ENCODE results near the gene ARHGEF11.
"Not testable (repeated sequence)": the region's sequence is repeated elsewhere in the genome, so short reads cannot be mapped to it uniquely, and the experiment has no call there.

ARHGEF11 gene

GRCh38 chr1:156926695-156927094 lies 118.8 kb downstream of the ARHGEF11 start:
- DNase-seq, result not testable (repeated sequence)

GRCh38 chr1:156926175-156926574 lies 119.4 kb downstream of the ARHGEF11 start:
- DNase-seq, result peak; percentile 27

GRCh38 chr1:156925154-156926010 lies 120.2 kb downstream of the ARHGEF11 start:
- no peak for DNase-seq

GRCh38 chr1:156924478-156925153 lies 120.9 kb downstream of the ARHGEF11 start:
- no peak for DNase-seq

- no peak for DNase-seq
Observed at GRCh38 chr1:156923670-156924477, 121.7 kb downstream of the ARHGEF11 start.

- no peak for DNase-seq
Observed at GRCh38 chr1:156922986-156923669, 122.4 kb downstream of the ARHGEF11 start.

- no peak for DNase-seq
Observed at GRCh38 chr1:156921053-156921529, 124.5 kb downstream of the ARHGEF11 start.

- peak; percentile 63 for DNase-seq
Observed at GRCh38 chr1:156920233-156921052, 125.1 kb downstream of the ARHGEF11 start, which contains the start of gene LRRC71. Gene LRRC71, plus strand, starts transcription at chr1:156920632. Its CDS starts 172 bp downstream, at chr1:156920804.

- DNase-seq, result no peak
Observed at GRCh38 chr1:156914440-156914856, 131.1 kb downstream of the ARHGEF11 start.

GRCh38 chr1:156913809-156914387 lies 131.6 kb downstream of the ARHGEF11 start:
- no peak for DNase-seq

GRCh38 chr1:156912861-156913808 lies 132.4 kb downstream of the ARHGEF11 start:
- no peak for DNase-seq

- DNase-seq, result no peak
Observed at GRCh38 chr1:156912310-156912709, 133.2 kb downstream of the ARHGEF11 start.

- DNase-seq, result no peak
Observed at GRCh38 chr1:156911577-156912298, 133.8 kb downstream of the ARHGEF11 start.

GRCh38 chr1:156910309-156910782 lies 135.2 kb downstream of the ARHGEF11 start:
- peak; percentile 63 for DNase-seq

GRCh38 chr1:156909671-156910070 lies 135.9 kb downstream of the ARHGEF11 start:
- no peak for DNase-seq

- no peak for DNase-seq
Observed at GRCh38 chr1:156908955-156909354, 136.6 kb downstream of the ARHGEF11 start.

- DNase-seq, result no peak
Observed at GRCh38 chr1:156908541-156908940, 137.0 kb downstream of the ARHGEF11 start.

GRCh38 chr1:156906206-156906906 lies 139.2 kb downstream of the ARHGEF11 start:
- no peak for DNase-seq
